ENCODE measurements around the gene SNRPB. TPM values are rescaled to one million over a fixed set of nuclear protein-coding genes. Genes with fewer than 3 reads are reported as not detected.

Gene SNRPB
- total and polyA plus RNA-seq, 2 donors (not counting 1 experiment from before 2014, with no cell fraction given): 78.9 to 104 TPM

DNA sequence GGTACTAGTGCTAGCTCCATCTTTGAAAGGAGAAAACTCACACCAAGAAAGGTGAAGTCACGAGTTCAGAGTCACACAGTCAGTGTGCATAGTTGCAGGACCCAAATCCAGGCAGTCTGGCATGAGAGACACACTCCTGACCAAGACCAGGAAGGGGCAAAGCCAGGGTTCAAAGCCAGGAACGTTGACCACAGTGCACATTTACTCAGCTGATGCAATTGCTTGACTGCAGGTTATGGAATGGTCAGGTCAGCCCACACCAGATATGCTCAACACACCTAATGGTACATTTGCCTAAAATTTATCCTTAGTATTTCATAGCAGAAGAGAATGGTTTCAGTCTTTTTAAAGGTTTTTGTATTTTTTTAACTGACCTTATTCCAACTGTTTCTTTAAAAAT, 52.2 kb downstream of the SNRPB start:
- no peak overlapping the region for H3K27ac ChIP-seq (ENCODE audit: insufficient read depth, low read length)
- TF ChIP-seq, protein P1, sequence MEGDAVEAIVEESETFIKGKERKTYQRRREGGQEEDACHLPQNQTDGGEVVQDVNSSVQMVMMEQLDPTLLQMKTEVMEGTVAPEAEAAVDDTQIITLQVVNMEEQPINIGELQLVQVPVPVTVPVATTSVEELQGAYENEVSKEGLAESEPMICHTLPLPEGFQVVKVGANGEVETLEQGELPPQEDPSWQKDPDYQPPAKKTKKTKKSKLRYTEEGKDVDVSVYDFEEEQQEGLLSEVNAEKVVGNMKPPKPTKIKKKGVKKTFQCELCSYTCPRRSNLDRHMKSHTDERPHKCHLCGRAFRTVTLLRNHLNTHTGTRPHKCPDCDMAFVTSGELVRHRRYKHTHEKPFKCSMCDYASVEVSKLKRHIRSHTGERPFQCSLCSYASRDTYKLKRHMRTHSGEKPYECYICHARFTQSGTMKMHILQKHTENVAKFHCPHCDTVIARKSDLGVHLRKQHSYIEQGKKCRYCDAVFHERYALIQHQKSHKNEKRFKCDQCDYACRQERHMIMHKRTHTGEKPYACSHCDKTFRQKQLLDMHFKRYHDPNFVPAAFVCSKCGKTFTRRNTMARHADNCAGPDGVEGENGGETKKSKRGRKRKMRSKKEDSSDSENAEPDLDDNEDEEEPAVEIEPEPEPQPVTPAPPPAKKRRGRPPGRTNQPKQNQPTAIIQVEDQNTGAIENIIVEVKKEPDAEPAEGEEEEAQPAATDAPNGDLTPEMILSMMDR (conservative IDR thresholded peaks at IDR 0.05 in 1 of 2, IDR thresholded peaks at IDR 0.05 in 1 of 2; ENCODE audit: low read depth in 1 of 2, low read length in 2 of 2): no peak
- no peak for TF ChIP-seq EZH2 (IDR thresholded peaks at IDR 0.05; ENCODE audit: low read length, missing control alignments)
- H3K4me2 ChIP-seq (ENCODE audit: extremely low read depth, insufficient read depth, low read length): no peak overlapping the region
- H4K20me1 ChIP-seq (ENCODE audit: control insufficient read depth, extremely low read depth, insufficient read depth, low read length): no peaks in the 10 kb centered on the region
- H3K4me3 ChIP-seq (replicated peaks in 1 of 4; ENCODE audit: control extremely low read depth in 1 of 4, insufficient read depth in 1 of 4, low read depth in 3 of 4, low read length in 4 of 4): no peak overlapping the region
- H2AFZ ChIP-seq (ENCODE audit: low read length): no peak overlapping the region
- peaks cover 3% of the 10 kb centered on the region for H3K27me3 ChIP-seq (ENCODE audit: control insufficient read depth, insufficient read depth, low read length)
- H3K9ac ChIP-seq (ENCODE audit: insufficient read depth, low read length): no peak overlapping the region
- no peak for DNase-seq (ENCODE audit: low read depth in 2 of 2)
- no peaks in the 10 kb centered on the region for H3K36me3 ChIP-seq (ENCODE audit: control insufficient read depth, insufficient read depth, low read length)
- H3K79me2 ChIP-seq (ENCODE audit: control insufficient read depth, insufficient read depth, low read length): no peaks in the 10 kb centered on the region
- H3K9me3 ChIP-seq (ENCODE audit: control insufficient read depth, insufficient read depth, low read depth, low read length): no peaks in the 10 kb centered on the region
- H3K4me1 ChIP-seq (ENCODE audit: control insufficient read depth, extremely low read depth, insufficient read depth, low read length): no peaks in the 10 kb centered on the region

DNA sequence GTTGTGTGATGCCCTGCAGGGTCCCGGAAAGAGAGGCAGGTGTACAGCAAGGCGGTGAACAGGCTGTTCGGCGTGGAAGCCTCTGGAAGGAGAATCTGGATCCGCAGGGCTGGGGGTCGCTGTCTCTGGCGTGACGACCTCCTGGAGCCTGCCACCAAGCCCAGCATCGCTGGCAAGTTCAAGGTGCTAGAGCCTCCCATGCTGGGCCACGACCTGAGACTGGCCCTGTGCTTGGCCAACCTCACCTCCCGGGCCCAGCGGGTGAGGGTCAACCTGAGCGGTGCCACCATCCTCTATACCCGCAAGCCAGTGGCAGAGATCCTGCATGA, 53.4 kb downstream of the SNRPB start:
- H3K4me2 ChIP-seq (ENCODE audit: extremely low read depth, insufficient read depth, low read length): no peak overlapping the region
- no peaks in the 10 kb centered on the region for H4K20me1 ChIP-seq (ENCODE audit: control insufficient read depth, extremely low read depth, insufficient read depth, low read length)
- no peaks in the 10 kb centered on the region for H3K4me1 ChIP-seq (ENCODE audit: control insufficient read depth, extremely low read depth, insufficient read depth, low read length)
- H3K27me3 ChIP-seq (ENCODE audit: control insufficient read depth, insufficient read depth, low read length): peaks cover 3% of the 10 kb centered on the region
- no peak for TF ChIP-seq EZH2 (IDR thresholded peaks at IDR 0.05; ENCODE audit: low read length, missing control alignments)
- TF ChIP-seq, protein P1 (conservative IDR thresholded peaks at IDR 0.05 in 1 of 2, IDR thresholded peaks at IDR 0.05 in 1 of 2; ENCODE audit: low read depth in 1 of 2, low read length in 2 of 2): no peak
- DNase-seq (ENCODE audit: low read depth in 2 of 2): no peak
- no peaks in the 10 kb centered on the region for H3K79me2 ChIP-seq (ENCODE audit: control insufficient read depth, insufficient read depth, low read length)
- H3K27ac ChIP-seq (ENCODE audit: insufficient read depth, low read length): no peak overlapping the region
- H2AFZ ChIP-seq (ENCODE audit: low read length): no peak overlapping the region
- no peak overlapping the region for H3K4me3 ChIP-seq (replicated peaks in 1 of 4; ENCODE audit: control extremely low read depth in 1 of 4, insufficient read depth in 1 of 4, low read depth in 3 of 4, low read length in 4 of 4)
- H3K9ac ChIP-seq (ENCODE audit: insufficient read depth, low read length): no peak overlapping the region
- H3K36me3 ChIP-seq (ENCODE audit: control insufficient read depth, insufficient read depth, low read length): no peaks in the 10 kb centered on the region
- no peaks in the 10 kb centered on the region for H3K9me3 ChIP-seq (ENCODE audit: control insufficient read depth, insufficient read depth, low read depth, low read length)

DNA sequence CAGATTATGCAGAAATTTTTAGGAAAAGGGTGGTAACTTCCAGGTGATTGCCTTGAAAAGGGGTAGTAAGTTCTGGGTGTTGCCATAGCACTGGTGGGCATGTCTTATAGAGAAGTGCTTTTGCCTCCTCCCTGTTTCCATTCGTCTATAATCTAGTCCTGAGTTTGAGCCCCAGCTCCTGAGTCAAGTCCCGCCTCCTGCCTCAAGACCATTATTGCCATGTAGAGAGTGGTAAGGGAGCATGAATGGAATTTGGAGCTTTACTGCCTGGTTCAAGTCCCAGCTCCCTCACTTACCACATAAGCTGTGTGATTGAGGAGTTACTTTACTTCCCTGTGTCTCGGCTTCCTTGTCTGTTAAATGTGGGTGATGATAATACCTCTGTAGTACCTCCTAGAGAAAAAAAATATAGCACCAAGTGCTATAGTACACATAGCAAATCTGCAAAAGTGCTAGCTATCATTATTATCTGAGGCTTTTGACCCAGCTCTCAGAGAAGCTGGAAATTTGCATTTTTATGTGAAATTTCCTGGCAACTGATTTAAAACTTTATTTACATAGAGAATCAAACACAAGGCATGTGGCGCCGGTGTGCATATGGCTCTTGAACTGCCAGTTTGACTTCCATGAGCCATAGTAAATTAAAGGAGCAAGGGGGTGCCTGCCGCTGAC, 53.9 kb downstream of the SNRPB start:
- H2AFZ ChIP-seq (ENCODE audit: low read length): no peak overlapping the region
- TF ChIP-seq, protein P1 (conservative IDR thresholded peaks at IDR 0.05 in 1 of 2, IDR thresholded peaks at IDR 0.05 in 1 of 2; ENCODE audit: low read depth in 1 of 2, low read length in 2 of 2): no peak
- TF ChIP-seq EZH2 (IDR thresholded peaks at IDR 0.05; ENCODE audit: low read length, missing control alignments): no peak
- no peak for DNase-seq (ENCODE audit: low read depth in 2 of 2)

More for the DNA sequence above, 53.9 kb downstream of the SNRPB start:
- H4K20me1 ChIP-seq (ENCODE audit: control insufficient read depth, extremely low read depth, insufficient read depth, low read length): no peaks in the 10 kb centered on the region
- H3K79me2 ChIP-seq (ENCODE audit: control insufficient read depth, insufficient read depth, low read length): no peaks in the 10 kb centered on the region
- H3K4me1 ChIP-seq (ENCODE audit: control insufficient read depth, extremely low read depth, insufficient read depth, low read length): no peaks in the 10 kb centered on the region
- no peak overlapping the region for H3K9ac ChIP-seq (ENCODE audit: insufficient read depth, low read length)
- H3K27ac ChIP-seq (ENCODE audit: insufficient read depth, low read length): no peak overlapping the region
- no peak overlapping the region for H3K4me2 ChIP-seq (ENCODE audit: extremely low read depth, insufficient read depth, low read length)
- H3K36me3 ChIP-seq (ENCODE audit: control insufficient read depth, insufficient read depth, low read length): no peaks in the 10 kb centered on the region
- H3K4me3 ChIP-seq (replicated peaks in 1 of 4; ENCODE audit: control extremely low read depth in 1 of 4, insufficient read depth in 1 of 4, low read depth in 3 of 4, low read length in 4 of 4): no peak overlapping the region
- peaks cover 3% of the 10 kb centered on the region for H3K27me3 ChIP-seq (ENCODE audit: control insufficient read depth, insufficient read depth, low read length)
- no peaks in the 10 kb centered on the region for H3K9me3 ChIP-seq (ENCODE audit: control insufficient read depth, insufficient read depth, low read depth, low read length)

Other genes starting within 250 kb of the SNRPB start
- under 0.01 TPM in 1 of 2 replicates, not detected in the other for gene TGM3, start 174.8 kb downstream of the SNRPB start, total RNA-seq
- gene TGM3, start 174.8 kb downstream of the SNRPB start, polyA plus RNA-seq: not detected in 2 replicates
- not detected in 2 replicates for gene TGM6, start 89.9 kb downstream of the SNRPB start, total RNA-seq
- not detected in 2 replicates for gene TGM6, start 89.9 kb downstream of the SNRPB start, polyA plus RNA-seq
- gene ZNF343, start 38.1 kb upstream of the SNRPB start, total RNA-seq: 13.1 and 15.0 TPM in 2 replicates
- gene ZNF343, start 38.1 kb upstream of the SNRPB start, polyA plus RNA-seq: 7.8 and 11.2 TPM in 2 replicates
- gene TMC2, start 65.8 kb upstream of the SNRPB start, total RNA-seq: under 0.01 TPM in 2 replicates
- gene TMC2, start 65.8 kb upstream of the SNRPB start, polyA plus RNA-seq: not detected in 2 replicates
- 114 and 117 TPM in 2 replicates for gene NOP56, start 181.8 kb upstream of the SNRPB start, total RNA-seq
- 108 and 180 TPM in 2 replicates for gene NOP56, start 181.8 kb upstream of the SNRPB start, polyA plus RNA-seq
- 77.0 and 86.0 TPM in 2 replicates for gene IDH3B, start 193.4 kb upstream of the SNRPB start, total RNA-seq
- 98.2 and 130 TPM in 2 replicates for gene IDH3B, start 193.4 kb upstream of the SNRPB start, polyA plus RNA-seq
- 0.99 and 2.1 TPM in 2 replicates for gene EBF4, start 222.0 kb upstream of the SNRPB start, total RNA-seq
- gene EBF4, start 222.0 kb upstream of the SNRPB start, polyA plus RNA-seq: 0.16 and 0.35 TPM in 2 replicates

Data from fibroblast of lung (primary cell).